ENCODE measurements around the gene TUBGCP6. TPM values are rescaled to one million over a fixed set of nuclear protein-coding genes. Genes with fewer than 3 reads are reported as not detected.

The TUBGCP6 gene
- total and polyA plus RNA-seq, 10 of the 15 experiments (the other 5 are each of a cell fraction or from before 2014, with no cell fraction given): 0.74 to 41.4 (median 19.4) TPM

GRCh38 chr22:50248196-50249081 lies 3.6 kb upstream of the TUBGCP6 start (continued):
- TF ChIP-seq NKRF (conservative IDR thresholded peaks at IDR 0.05) (no peak), PAX8 (IDR thresholded peaks at IDR 0.05) (no peak), EZH2 (IDR thresholded peaks at IDR 0.05; ENCODE audit: borderline replicate concordance, control insufficient read depth, low read depth, low read length) (no peak), HDAC2 (IDR thresholded peaks at IDR 0.05) (no peak), PRDM15 (CRISPR knock-in tag; IDR thresholded peaks at IDR 0.05) (no peak), ZNF592 (IDR thresholded peaks at IDR 0.05) (no peak), POLR2AphosphoS5 (IDR thresholded peaks at IDR 0.05; ENCODE audit: low read length) (no peak), ATF2 (IDR thresholded peaks at IDR 0.05; ENCODE audit: low read length) (no peak), STAT3 (IDR thresholded peaks at IDR 0.05; ENCODE audit: low read depth, low read length) (no peak), KDM1A (IDR thresholded peaks at IDR 0.05; ENCODE audit: borderline replicate concordance) (no peak)
